HG02884 (cell line): Measurements from ENCODE around the gene COL26A1.
"Not testable (repeated sequence)": the region's sequence is repeated elsewhere in the genome, so short reads cannot be mapped to it uniquely, and the experiment has no call there.

Source experiments
- ATAC-seq: cut with Tn5 transposase; IDR thresholded peaks from one replicate; pipeline ENCODE4 v1.9.1; 2021; ENCODE audit warnings: mild to moderate bottlenecking, moderate library complexity; ENCODE audit not compliant: unreplicated experiment

Gene COL26A1

DNA sequence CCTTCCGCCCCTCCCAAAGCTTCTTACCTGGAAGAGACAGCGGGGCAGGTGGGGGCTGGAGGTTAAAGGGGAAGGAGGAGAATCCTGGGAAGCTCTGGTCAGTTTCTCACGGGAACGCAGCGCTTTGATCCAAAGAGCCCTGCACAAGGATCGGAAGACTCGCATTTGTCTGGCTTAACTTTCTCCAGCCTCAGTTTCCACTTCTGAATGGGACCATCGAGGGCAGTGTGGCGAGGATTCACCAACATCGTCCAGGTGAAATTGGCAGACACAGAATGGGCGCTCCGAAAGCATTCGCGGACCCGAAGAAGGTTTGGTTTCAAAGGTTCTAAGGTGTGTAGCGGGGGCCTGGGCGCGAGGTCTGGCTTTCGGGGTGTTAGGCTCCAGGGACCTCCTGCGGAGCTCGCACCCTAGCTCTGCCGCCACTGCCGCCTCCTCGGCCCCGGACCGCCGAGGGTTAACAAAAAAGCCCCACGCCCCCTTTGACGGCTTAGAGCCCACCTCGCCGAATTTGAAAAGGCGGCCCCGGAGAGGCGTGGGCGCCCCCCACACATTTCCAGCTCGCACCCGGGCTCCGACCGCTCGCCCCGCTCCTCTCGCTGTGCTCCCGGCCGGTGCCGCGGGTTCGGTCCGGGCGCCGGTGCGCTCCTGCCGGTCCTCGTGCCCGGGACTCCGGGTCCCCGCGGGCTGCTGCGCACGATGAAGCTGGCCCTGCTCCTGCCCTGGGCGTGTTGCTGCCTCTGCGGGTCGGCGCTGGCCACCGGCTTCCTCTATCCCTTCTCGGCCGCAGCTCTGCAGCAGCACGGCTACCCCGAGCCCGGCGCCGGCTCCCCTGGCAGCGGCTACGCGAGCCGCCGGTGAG, at the start of gene COL26A1:
COL26A1 (plus strand) TSS at position 542 of the 862 bp plus-strand sequence; CDS start at position 700, 158 bp downstream.
- ATAC-seq, result no peak

- no peak for ATAC-seq
Observed at GRCh38 chr7:101315336-101315735, 47.3 kb upstream of the COL26A1 start.

- ATAC-seq, result no peak
Observed at GRCh38 chr7:101319401-101319800, 43.3 kb upstream of the COL26A1 start.

DNA sequence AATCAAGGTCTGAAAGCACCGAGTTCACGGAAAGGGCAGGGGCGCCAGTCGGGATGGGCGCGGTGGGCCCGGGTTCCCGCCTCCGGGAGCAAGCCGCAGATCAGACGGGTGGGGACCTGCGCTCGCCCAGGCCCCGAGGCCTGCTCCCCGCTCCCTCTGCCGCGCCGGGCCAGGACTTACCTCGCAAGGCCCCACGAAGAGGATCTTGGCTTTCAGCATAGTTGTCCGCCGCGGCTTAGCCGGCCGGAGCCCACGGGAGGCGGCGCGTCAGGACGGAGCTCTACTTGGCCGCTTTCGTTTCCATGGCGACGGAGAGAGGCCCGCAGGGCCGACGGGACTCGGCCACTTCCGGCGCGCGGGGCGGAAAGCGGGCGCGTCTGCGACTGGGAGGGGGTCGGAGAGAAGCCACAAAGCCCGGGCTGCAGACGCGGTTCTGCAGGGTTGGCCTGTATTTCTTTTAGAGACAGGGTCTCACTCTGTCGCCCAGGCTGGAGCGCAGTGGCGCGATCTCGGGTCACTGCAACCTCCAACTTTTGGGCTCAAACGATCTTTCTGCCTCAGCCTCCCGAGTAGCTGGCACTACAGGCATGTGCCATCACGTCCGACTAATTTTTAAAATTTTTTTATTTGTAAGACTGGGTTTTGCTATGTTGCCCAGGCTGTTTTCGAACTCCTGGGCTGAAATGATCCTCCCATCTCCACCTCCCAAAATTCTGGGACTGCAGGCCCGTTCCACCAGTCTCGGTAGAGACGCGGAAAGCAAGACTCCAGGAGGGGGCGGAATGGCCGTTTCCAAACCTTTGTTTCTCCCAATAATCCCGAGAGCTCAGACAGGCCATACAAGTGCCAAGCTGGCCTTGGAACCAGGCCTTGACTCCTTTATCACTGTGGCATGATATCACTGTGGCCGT, 40.9 kb upstream of the COL26A1 start, which contains the start of gene IFT22:
IFT22 (minus strand) TSS at position 322 of the 911 bp plus-strand sequence; CDS start at position 219, 103 bp downstream.
- peak; percentile 95 for ATAC-seq

DNA sequence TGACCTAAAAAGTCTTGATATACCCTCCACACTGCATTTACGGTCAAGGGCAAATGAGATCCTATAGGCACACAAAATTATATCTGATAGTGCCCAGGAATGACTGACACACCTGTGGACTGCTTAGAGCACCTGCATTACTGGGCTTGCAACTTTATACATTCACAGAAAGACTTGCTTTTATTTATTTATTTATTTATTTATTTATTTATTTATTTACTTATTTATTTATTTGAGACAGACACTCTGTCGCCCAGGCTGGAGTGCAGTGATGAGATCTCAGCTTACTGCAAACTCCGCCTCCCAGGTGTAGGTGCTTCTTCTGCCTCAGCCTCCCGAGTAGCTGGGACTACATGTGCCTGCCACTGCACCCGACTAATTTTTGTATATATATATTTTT, 34.5 kb upstream of the COL26A1 start:
- no peak for ATAC-seq

- ATAC-seq, result no peak
Observed at GRCh38 chr7:101330011-101330484, 32.6 kb upstream of the COL26A1 start.

- no peak for ATAC-seq
Observed at GRCh38 chr7:101332026-101332425, 30.6 kb upstream of the COL26A1 start.

DNA sequence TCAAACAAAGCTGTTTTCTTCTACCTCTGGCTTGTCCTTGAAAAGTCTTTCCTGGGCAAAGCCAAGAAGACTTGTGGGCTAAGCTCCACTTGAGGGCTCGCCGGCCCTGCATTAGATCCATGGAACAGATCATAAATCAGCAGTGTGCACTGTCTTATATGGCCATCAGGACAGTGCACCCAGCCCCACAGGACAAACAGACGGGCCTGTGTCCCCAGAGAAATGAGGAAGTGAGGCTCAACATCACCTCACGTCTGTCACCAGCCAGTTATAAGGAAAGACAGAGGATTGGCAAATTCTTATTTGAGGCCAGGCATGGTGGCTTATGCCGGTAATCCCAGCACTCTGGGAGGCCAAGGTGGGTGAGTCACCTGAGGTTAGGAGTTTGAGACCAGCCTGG, 28.8 kb upstream of the COL26A1 start:
- ATAC-seq, result no peak

DNA sequence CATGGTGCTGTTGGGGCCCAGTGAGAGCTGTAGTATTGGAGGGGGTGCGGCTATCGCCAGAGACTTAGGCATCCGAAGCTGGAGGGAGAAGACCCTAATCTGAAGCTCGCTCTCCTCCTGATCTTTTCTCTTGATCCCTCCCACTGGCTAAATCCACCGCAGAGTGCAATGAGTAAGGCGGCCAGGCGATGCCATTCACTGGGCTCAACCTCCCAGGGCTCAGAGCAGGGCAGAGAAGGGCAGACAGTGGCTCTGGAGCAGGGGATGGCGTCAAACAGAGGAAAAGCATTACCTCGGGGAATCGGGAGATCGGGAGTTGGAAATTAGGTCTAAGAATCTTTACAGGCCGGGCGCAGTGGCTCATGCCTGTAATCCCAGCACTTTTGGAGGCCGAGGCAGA, 22.3 kb upstream of the COL26A1 start:
- no peak for ATAC-seq

GRCh38 chr7:101342892-101343291, 19.8 kb upstream of the COL26A1 start:
- ATAC-seq, result no peak

DNA sequence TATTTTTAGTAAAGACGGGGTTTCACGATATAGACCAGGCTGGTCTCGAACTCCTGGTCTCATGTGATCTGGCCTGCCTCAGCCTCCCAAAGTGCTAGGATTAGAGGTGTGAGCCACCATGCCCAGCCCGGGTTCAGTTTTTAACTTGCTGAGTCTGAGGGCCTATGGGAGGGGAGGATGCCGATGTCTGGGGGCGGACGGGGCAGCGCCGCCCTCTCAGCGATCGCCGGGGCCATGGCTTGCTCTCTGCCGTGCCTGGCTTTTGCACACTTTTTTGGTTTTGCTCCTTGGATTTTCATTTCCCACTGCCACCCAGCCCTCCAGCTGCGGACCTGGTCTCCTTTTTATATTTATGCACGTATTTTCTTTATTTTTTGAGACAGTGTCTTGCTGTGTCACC, 15.2 kb upstream of the COL26A1 start:
- ATAC-seq, result no peak

- not testable (repeated sequence) for ATAC-seq
Observed at GRCh38 chr7:101348456-101349067, 14.1 kb upstream of the COL26A1 start.

DNA sequence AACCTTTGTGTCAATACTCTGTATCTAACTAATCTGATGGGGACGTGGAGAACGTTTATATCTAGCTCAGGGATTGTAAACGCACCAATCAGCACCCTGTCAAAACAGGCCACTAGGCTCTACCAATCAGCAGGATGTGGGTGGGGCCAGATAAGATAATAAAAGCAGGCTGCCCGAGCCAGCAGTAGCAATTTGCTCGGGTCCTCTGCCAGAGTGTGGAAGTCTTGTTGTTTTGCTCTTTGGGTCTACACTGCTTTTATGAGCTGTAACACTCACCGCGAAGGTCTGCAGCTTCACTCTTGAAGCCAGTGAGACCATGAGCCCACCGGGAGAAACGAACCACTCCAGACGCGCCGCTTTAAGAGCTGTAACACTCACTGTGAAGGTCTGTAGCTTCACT, 13.4 kb upstream of the COL26A1 start:
- ATAC-seq, result not testable (repeated sequence)

GRCh38 chr7:101352920-101353308, 9.8 kb upstream of the COL26A1 start:
- ATAC-seq, result no peak

GRCh38 chr7:101357433-101357832, 5.2 kb upstream of the COL26A1 start:
- ATAC-seq, result no peak

GRCh38 chr7:101363196-101363733, 590 bp downstream of the COL26A1 start:
- ATAC-seq, result no peak

GRCh38 chr7:101363734-101364374, 1.2 kb downstream of the COL26A1 start:
- no peak for ATAC-seq

DNA sequence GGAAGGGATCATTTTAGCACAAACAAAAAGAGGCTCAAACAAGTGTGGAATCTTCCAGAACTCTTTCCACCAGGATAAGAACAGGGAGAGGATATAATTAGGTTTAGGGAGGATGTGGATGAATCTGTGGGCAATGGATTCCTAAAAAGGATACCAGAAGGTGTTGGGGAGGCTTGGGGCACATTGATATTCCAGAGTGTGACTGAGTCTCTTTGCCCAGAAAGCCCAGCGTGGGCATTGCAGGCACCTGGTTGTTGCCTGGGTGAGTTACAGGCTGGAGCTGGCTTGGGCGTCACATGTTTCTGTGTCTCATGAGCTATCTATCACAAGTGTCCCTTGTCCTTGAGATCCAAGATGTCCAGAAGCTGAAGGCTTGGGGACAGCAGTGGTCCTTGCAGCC, 3.3 kb downstream of the COL26A1 start:
- ATAC-seq, result no peak

- ATAC-seq, result no peak
Observed at GRCh38 chr7:101367676-101368075, 5.0 kb downstream of the COL26A1 start.
